Measurements from ENCODE around the gene ABLIM2. TPM values are rescaled to one million over a fixed set of nuclear protein-coding genes. Genes with fewer than 3 reads are reported as not detected.

ABLIM2 gene
- total RNA-seq, 1 experiment from 2014 or later, result 1.0 TPM

- H3K27me3 Mint-ChIP-seq (ENCODE audit: low read depth), result peaks cover 30% of the 10 kb centered on the region
Observed at GRCh38 chr4:8153441-8153840, 5.2 kb downstream of the ABLIM2 start.

More at GRCh38 chr4:8153441-8153840, 5.2 kb downstream of the ABLIM2 start:
- H3K27ac ChIP-seq (ENCODE audit: insufficient read length, low read depth, low read length), result no peak overlapping the region
- Mint-ChIP-seq H3K27ac (no peak overlapping the region), H3K4me3 (no peak overlapping the region), H3K36me3 (ENCODE audit: insufficient read depth in 1 of 3, low read depth in 3 of 3) (no peaks in the 10 kb centered on the region), H3K4me1 (peaks cover 9 to 14% of the 10 kb centered on the region in 2 experiments), H3K9me3 (no peaks in the 10 kb centered on the region)
- H3K4me1 ChIP-seq (ENCODE audit: insufficient read depth, low read length), result no peaks in the 10 kb centered on the region
- H3K23me2 ChIP-seq (ENCODE audit: insufficient read length, low read depth, low read length, poor library complexity, severe bottlenecking), result peaks cover 5% of the 10 kb centered on the region
- H4K91ac ChIP-seq (ENCODE audit: insufficient read length, low read depth, low read length), result no peak overlapping the region
- no peak overlapping the region for H3K56ac ChIP-seq (ENCODE audit: insufficient read length, low read depth, low read length)
- H3K79me2 ChIP-seq (ENCODE audit: insufficient read depth, low read length), result no peaks in the 10 kb centered on the region
- H2AK5ac ChIP-seq (ENCODE audit: insufficient read length, low read length), result no peak overlapping the region
- H2BK15ac ChIP-seq (ENCODE audit: low read depth, low read length), result no peak overlapping the region
- H3K79me1 ChIP-seq (ENCODE audit: insufficient read depth, low read depth, low read length, poor library complexity, severe bottlenecking), result no peaks in the 10 kb centered on the region
- no peaks in the 10 kb centered on the region for H3K9me3 ChIP-seq (ENCODE audit: control insufficient read depth, low read depth, low read length)
- H4K20me1 ChIP-seq (ENCODE audit: control insufficient read depth, insufficient read depth, insufficient read length), result no peaks in the 10 kb centered on the region
- no peak overlapping the region for H2BK5ac ChIP-seq (ENCODE audit: insufficient read length, low read length)
- DNase-seq, result no peak
- no peak overlapping the region for H4K8ac ChIP-seq (replicated peaks; ENCODE audit: insufficient read length, low read depth, low read length)
- H2BK20ac ChIP-seq (ENCODE audit: low read depth, low read length, poor library complexity, severe bottlenecking), result no peak overlapping the region
- H3K9ac ChIP-seq (ENCODE audit: extremely low read depth, insufficient read length, low read length), result no peak overlapping the region
- no CpG with 5 or more reads among the region's 10 CpGs for WGBS (ENCODE audit: extremely low coverage, insufficient read length, low lambda C conversion rate)
- H3K18ac ChIP-seq (ENCODE audit: insufficient read length, low read depth, low read length), result no peak overlapping the region
- TF ChIP-seq, protein P1, sequence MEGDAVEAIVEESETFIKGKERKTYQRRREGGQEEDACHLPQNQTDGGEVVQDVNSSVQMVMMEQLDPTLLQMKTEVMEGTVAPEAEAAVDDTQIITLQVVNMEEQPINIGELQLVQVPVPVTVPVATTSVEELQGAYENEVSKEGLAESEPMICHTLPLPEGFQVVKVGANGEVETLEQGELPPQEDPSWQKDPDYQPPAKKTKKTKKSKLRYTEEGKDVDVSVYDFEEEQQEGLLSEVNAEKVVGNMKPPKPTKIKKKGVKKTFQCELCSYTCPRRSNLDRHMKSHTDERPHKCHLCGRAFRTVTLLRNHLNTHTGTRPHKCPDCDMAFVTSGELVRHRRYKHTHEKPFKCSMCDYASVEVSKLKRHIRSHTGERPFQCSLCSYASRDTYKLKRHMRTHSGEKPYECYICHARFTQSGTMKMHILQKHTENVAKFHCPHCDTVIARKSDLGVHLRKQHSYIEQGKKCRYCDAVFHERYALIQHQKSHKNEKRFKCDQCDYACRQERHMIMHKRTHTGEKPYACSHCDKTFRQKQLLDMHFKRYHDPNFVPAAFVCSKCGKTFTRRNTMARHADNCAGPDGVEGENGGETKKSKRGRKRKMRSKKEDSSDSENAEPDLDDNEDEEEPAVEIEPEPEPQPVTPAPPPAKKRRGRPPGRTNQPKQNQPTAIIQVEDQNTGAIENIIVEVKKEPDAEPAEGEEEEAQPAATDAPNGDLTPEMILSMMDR (conservative IDR thresholded peaks at IDR 0.05), result no peak
- no peak overlapping the region for H3T11ph ChIP-seq (ENCODE audit: low read length)
- no peak overlapping the region for H2AFZ ChIP-seq (ENCODE audit: low read length)
- no peak overlapping the region for H3K4ac ChIP-seq (ENCODE audit: low read depth, low read length)
- H2BK12ac ChIP-seq (ENCODE audit: insufficient read length, low read depth, low read length), result no peak overlapping the region
- no peak overlapping the region for H3K23ac ChIP-seq (ENCODE audit: insufficient read length, low read depth, low read length)
- no peak overlapping the region for H3K4me2 ChIP-seq (ENCODE audit: insufficient read depth, insufficient read length, low read length)
- no peak overlapping the region for H3K14ac ChIP-seq (ENCODE audit: insufficient read depth, low read length)
- H4K5ac ChIP-seq (ENCODE audit: insufficient read length, low read depth, low read length), result no peak overlapping the region
- H2BK120ac ChIP-seq (ENCODE audit: low read depth, low read length, poor library complexity, severe bottlenecking), result no peak overlapping the region
- peaks cover 8% of the 10 kb centered on the region; the same call in 1 of the 2 replicates for H3K27me3 ChIP-seq (ENCODE audit: insufficient read depth, low read length)
